Ramos (cell line): ENCODE measurements around the gene FCN1.

Source experiments
- in situ Hi-C: fragments of 300-500 bp; cut with MboI; formaldehyde crosslinking; loops from one replicate; pipeline ENCODE4 v1.14.3; 2022; ENCODE audit warnings: low sequenced_read_pairs; ENCODE audit not compliant: unreplicated experiment

FCN1 gene

GRCh38 chr9:134938346-134939079 lies 20.8 kb upstream of the FCN1 start:
- in situ Hi-C loops: no loop called here

DNA sequence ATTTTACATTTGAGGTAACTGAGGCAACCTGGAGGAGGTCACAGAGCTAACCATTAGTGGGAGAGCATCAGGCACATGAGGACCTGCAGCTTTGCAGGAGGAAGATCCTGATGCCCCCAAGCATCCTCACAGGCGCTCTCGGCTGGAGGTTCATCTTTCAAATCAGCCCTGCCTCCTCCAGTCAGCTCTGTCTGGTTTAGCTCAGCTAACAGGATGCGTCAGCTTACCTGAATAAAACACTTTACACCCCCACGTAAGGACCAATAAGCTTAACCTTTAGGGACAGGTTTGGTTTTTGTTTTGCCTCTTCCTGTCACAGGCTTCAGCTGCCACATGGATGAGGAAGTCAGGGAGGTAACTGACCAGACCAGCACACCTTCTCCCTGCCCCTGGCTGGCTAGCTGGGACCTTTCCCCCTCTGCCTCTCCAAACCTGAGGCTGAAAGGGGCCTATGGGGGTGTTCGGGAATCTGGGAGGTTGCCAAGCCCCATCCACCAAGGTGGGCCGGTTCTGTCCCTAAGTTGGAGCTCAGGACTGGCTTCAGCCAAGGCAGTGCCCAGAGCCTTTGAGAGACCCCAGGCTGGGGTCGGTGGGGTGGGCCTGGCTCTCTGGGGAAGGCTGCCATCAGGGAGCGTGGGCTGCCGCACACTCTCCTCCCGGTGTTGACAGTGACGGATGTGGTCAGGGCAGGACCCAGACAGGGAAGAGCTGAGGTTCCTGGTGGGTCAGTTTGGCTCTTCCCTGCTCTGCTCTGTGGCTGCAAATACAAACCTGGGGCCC lies 20.0 kb upstream of the FCN1 start:
- in situ Hi-C loops: no loop called here

- in situ Hi-C loops: no loop called here
Measured at GRCh38 chr9:134937164-134937555, 19.4 kb upstream of the FCN1 start.

DNA sequence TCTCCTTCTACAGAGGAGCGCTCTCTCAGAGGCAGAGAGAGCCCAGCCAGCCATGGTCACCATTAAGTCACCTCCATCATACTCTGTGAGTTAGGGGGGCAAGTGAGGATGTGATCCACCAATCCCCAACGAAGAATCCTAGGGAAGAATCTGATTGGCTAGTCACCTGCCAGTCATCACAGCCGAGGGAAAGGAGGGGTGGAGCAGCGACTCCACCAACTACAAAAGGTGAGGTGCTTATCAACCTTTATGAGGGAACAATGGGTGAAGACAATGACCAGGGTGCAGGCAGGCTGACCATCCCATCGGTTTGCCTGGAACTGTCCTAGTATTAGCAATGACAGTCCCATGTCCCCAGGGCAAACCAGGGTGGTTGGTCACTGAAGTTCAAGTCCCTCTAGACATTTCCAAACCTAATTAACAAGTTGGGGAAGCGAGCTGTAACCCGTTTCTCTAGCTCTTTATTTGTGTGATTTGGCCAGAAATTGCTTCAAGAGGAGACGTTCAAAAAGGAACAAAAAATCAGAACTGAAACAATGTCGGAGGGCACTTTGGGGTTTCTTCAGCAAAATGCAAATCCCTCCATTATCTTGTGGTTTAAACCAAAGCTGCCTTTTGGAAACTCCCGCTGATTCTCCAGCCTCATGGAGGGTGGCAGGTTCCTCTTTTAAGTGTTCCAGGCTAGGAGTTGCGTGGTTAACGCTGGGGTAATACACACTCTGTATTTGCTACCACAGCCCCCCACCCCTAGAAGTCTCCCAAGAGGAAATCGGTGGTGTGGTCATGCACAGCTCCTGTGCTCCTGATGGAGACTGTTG lies 18.8 kb upstream of the FCN1 start:
- in situ Hi-C loops: no loop called here

DNA sequence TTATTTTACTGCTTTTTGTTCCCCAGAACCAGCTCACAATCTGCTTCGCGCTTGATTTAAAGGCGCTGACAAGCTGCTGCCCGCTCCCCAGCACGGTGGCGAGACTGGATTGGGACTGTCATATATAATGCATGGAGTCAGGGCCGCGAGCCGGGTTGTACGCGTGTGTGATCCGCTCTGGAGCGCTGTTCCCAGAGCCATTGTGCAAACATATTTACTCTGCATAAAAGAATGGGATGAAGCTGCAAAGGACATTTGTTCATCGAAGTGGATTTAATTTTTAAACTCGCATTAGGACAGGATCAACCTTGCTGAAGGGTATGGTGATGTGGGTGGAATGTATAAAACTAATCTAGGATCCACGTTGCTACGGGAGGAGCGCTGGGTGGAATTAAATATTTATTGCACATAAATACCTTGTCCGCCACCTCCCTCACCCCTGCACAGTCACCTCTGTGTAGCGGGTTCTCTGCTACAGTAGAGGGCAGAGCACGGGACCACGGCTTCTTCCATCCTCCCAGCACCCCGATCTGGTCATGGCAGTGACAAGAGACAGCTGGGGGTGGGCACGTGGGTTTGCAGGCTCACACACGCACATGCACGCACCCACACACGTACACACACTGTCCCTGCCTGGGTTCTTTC lies 18.1 kb upstream of the FCN1 start:
- in situ Hi-C loops: no loop called here

GRCh38 chr9:134935056-134935640 lies 17.4 kb upstream of the FCN1 start:
- in situ Hi-C loops: no loop called here

GRCh38 chr9:134933076-134933659 lies 15.5 kb upstream of the FCN1 start:
- in situ Hi-C loops: no loop called here

DNA sequence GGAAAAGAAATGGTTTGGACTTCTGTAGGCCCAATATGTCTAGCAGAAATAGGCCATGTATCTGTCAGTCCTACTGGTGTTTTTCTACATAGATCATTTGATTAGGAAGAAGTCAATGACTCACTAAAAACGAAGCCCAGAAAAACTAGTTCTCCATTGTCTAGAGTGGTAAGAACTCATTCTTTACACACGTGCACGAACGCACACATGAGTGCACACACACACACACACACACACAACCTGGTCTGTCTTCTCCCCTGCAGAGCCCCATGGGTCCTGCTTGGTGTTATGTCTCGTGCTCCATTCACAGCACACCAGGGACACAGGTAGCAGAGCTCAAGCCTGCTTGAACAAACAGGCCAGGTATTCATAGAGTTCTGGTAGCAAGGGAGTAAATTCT lies 14.9 kb upstream of the FCN1 start:
- in situ Hi-C loops: no loop called here

GRCh38 chr9:134932171-134932570 lies 14.5 kb upstream of the FCN1 start:
- in situ Hi-C loops: no loop called here

GRCh38 chr9:134930398-134930797 lies 12.7 kb upstream of the FCN1 start:
- in situ Hi-C loops: no loop called here

- in situ Hi-C loops: no loop called here
Measured at GRCh38 chr9:134929193-134930158, 11.8 kb upstream of the FCN1 start.

GRCh38 chr9:134928436-134929192 lies 10.9 kb upstream of the FCN1 start:
- in situ Hi-C loops: no loop called here

- in situ Hi-C loops: no loop called here
Measured at GRCh38 chr9:134925011-134925511, 7.3 kb upstream of the FCN1 start.

DNA sequence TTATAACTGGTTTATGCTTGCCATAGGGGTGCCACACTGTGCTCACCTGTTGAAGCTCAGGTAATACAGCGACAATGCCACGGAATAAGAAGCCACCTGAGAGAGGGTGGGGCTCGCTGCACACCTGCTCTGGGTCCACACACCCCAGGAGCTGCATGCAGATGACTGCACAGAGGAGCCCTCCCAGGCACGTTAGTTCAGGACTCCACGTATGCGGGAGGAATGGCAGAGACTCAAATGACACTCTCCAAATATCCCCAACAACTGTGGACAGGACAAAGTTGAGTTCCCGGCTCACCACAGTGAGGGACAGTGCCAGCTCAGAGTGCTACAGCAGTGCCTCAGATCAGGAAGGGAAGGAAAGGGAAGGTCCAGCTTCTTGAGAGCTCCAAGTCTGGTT lies 5.8 kb upstream of the FCN1 start:
- in situ Hi-C loops: no loop called here

DNA sequence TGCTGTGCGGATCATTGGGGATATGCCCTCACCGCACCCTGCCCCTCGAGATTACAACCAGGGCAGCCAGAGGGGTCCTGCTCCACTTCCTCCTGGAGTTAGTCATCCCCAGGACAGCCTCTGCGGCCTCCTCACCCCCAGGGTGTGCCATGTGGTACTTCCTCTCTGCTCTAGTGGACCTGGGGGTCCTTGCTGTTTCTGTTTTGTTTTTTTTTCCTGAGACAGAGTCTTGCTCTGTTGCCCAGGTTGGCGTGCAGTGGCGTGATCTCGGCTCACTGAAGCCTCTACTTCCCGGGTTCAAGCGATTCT lies 5.2 kb upstream of the FCN1 start:
- in situ Hi-C loops: no loop called here

DNA sequence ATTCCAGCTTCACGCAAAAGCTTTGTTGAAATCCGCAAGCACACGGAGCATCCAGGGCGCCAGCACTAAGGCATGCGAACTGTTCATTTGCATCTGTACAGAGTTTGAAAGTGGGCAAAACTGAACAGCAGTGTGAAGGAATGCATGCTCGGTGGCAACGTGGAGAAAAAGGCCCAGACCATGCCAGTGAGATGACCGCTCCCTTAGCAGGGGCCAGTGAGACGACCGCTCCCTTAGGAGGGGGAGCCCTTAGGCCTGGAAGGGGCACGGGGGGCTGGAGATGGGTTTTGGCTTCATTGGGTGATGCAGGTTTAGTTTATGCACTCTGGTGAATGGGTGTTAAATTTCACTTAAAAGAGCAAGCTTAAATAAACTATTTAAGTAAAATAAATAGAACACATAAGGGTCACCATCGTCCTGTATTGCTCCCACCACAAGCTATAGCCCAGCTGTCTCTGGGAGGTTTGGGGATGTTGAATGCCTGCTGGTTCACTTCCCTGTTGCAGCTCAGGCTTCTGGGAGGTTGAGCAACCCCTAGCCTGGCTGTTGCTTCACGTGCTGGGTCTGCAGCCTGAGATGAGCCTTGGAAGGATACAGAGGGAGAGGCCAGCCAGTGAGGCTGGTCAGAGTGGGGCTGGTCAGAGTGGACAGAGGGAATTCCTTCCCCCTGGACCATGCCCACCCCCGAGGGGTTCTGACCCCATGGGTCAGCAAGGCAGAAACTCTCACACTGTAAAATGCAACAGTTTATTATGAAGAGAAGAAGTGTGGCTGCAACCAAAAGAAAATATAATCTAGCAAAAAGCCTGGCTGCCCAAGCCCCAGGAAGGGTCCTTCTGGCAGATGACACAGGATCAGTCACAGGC lies 4.6 kb upstream of the FCN1 start:
- in situ Hi-C loops: no loop called here

- in situ Hi-C loops: no loop called here
Measured at GRCh38 chr9:134919303-134919702, 1.6 kb upstream of the FCN1 start.
